Myocyte (in vitro differentiated cells): ENCODE measurements around the gene CNTNAP2. TPM values are rescaled to one million over a fixed set of nuclear protein-coding genes. Genes with fewer than 3 reads are reported as not detected.

Source experiments
- DNase-seq: peaks from one replicate; pipeline ENCODE4 v3.0.0-alpha.2; 2012; ENCODE audit warnings: low read depth
- total RNA-seq: library from RNA; depleted of rRNA; stranded (reverse); fragments of >200 nt; gene quantifications from 2 replicates; pipeline ENCODE4 v1.2.3, GENCODE V29; 2014

CNTNAP2 gene
- total RNA-seq, 1 donor from 2014 or later: not detected

DNA sequence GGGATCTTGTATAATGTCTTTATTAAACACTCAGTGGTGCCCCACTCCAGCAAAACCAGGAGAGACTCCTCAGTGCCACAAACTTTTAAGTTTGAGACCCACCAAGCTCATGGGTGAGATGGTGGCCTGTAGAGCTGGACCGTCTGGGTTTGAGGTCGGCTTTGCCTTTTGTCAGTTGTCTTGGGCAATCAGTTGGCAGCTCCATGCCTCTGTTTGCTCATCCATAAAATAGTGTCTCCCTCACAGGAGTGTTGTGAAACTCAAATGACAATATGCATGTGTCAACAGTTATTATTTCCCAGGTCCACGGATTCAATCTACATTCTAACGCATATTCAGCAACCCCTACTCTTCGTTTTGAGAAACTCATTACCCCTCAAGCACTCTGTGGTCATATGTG, 2106.1 kb downstream of the CNTNAP2 start:
- no peak for DNase-seq

DNA sequence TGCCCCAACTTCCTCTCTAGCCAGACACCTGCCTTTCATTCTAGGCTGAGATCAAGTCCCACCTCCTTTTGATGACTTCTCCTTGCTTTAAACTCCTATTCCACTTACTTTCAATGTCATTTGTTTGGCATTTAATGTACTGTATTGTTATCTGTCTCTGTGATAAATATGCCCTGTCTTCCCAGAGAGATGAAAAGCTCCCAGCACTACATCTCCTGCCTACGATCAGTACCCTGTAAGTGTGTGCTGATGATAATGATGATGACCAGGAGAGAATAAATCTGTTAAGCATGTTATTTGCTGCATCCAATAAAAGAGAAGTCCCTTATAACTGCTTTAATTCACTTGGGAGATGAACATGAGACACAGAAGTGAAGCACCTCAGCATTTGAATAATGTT, 2106.6 kb downstream of the CNTNAP2 start:
- DNase-seq: no peak

- DNase-seq: no peak
Measured at GRCh38 chr7:148223738-148224137, 2107.1 kb downstream of the CNTNAP2 start.

DNA sequence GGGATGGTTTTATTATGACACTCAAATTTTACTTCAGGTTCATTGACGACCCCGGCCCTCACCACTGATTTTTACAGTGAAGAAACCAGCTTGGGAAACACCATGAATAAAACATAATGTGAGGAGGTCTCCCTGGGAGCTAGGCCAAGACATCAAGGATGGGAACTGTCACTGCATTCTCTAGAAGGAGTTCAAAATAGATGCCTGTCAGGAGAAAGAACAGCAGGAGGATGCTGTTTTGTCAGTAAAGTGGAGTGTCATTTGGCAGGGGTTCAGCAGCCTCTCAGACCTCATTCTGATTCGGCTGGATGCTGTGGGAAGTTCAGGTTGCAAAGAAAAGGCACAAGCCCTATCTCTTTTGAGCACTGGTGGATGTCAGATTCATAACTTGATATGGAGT, 2113.7 kb downstream of the CNTNAP2 start:
- DNase-seq: no peak

- no peak for DNase-seq
Measured at GRCh38 chr7:148230883-148231282, 2114.3 kb downstream of the CNTNAP2 start.

- no peak for DNase-seq
Measured at GRCh38 chr7:148232784-148233183, 2116.2 kb downstream of the CNTNAP2 start.

DNA sequence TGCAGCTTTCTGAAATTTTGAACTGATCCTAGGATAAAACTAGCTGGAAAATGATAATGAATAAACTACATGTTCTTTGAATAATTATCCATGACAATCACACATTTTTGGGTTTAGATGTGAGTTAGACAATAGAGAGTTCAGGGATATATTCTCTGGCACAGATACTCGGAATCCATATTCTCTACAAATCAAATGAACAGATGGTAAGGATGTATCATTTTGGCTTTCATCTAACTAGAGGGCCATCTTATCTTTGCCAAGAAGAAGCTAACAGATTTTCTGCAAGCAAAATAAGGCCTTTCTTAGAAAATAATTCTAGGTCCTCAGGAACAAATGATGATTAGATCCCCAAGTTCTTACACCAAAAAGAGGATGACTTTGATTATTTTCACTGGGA, 2118.1 kb downstream of the CNTNAP2 start:
- no peak for DNase-seq

DNA sequence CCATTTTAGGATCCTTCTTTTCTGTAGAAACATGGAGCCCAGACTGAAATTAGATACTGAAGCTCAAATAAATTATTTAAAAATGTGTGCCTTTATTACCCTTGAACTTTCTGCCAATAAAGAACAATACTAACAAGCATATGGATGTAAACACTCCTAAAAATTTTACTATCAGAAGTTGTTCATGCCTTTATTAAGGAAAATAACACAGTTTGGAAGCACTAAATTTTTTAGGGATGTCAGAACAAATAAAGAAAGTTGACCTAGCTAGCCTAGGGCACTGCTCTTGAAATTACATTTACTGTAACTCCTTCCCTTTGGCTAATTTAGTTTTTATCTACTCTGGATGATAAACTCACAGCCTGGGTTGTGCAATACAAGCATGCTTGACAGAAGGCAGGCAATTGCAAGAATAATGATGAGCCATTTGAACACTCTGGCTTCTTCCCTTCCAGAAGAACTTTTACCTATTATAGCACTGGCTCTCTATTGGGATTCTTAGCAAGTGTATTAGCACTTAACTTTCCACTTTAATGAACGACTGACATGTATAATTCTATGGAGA, 2122.2 kb downstream of the CNTNAP2 start:
- no peak for DNase-seq

DNA sequence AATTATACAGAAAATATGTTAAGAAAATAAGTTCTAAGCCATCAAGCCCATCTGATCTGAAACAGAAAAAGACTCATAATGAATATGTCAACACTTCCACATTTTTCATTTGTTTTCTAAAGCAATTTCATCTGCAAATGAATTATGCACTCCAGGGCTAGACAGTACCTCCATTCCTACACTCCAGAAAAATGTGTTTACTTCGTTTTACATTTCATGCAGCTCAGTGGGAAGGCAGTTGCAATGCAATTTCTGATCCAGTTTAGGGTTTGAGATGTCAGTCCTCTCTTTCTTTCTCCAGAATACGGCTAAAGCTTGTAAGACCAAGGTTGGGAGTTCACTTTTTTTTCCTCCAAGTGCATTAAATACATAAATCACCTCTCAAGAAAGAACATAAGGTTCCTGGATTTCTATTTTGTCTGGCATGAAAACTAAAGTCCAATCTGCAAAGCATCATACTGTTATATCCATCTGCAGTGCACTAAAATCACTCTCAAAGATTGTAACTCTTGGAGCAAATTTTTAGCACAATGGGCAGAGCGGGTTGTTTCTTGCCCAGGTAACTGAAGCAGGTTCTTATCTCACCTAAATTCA, 2125.2 kb downstream of the CNTNAP2 start:
- DNase-seq: no peak

- peak; percentile 59 for DNase-seq
Measured at GRCh38 chr7:148242294-148242821, 2125.8 kb downstream of the CNTNAP2 start.

- no peak for DNase-seq
Measured at GRCh38 chr7:148245381-148245780, 2128.8 kb downstream of the CNTNAP2 start.

GRCh38 chr7:148253629-148254028, 2137.0 kb downstream of the CNTNAP2 start:
- DNase-seq: no peak

DNA sequence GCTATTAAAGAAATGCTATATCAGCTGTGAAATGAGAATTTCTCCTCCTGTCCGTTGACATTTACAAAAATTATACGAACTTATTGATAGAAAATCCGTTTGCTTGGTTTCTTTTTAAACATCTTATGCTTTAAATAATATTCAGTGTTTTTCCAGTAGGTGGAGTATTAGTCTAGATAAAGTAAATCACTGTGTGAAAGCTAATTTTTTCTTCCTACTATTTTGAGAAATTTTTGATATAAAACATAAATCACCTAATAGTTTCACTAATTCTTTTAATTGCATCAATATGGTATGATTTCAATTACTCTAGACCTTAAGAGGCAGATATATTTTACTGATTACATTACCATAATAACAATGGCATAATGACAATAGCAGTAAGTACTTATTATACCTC, 2138.7 kb downstream of the CNTNAP2 start:
- DNase-seq: no peak

DNA sequence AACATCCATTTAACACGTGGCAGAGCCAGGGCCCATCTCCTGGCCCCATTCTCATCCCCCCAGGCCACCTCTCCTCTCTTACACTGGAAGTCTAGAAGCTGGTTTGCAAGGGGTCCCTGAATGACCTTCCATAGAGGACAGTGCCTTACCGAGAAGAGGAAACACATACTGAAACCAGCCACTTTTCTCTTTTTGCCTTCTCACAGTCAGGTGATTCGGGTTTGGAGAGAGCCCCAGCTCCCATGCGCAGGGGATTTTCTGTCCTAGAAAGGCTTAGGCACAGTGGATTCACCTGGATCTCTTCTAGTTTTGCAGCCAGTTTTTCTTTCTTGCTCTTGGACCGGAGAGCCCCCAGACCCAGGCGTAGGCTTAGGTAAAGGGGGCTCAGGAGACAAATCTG, 2139.8 kb downstream of the CNTNAP2 start:
- DNase-seq: no peak

DNA sequence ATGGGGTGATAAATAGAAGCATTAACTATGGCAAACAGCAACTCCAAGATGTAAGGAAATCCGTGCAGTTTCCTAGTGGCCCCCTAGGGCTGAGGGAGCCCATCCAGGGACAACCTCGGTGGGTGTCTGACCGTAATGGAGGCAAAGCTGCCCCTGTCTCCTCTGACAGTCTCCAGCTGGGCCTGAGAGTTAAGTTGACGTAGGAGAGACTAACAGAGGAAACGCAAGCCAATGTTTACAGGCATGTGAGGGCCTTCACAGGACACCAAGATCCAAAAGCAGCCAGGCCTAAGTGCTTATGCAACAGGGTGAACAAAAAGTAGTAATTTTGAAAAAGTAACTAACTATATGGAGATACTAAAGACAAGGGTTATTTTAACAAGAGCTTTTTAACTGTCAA, 2144.0 kb downstream of the CNTNAP2 start:
- DNase-seq: no peak

DNA sequence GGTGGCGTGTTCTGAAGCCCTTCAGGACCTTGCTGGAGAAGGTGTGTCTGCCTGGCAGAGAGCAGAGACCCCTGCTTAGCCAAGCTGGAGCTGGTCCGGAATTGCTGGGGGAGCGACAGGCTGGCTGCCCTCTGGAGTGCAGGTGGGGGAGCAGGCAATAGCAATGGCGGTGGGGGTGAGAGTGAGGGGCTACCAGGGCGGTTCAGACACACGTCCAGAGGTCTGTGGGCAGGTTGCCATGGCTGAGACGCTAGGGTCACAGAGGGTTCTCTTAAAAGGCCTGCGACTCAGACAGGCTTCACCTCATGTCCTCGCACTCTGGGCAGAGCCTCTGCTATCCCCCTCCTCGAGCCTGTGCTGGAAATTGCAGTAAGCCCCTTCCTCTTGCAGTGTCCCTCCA, 2144.9 kb downstream of the CNTNAP2 start:
- DNase-seq: no peak

- DNase-seq: no peak
Measured at GRCh38 chr7:148261996-148262688, 2145.5 kb downstream of the CNTNAP2 start.

DNA sequence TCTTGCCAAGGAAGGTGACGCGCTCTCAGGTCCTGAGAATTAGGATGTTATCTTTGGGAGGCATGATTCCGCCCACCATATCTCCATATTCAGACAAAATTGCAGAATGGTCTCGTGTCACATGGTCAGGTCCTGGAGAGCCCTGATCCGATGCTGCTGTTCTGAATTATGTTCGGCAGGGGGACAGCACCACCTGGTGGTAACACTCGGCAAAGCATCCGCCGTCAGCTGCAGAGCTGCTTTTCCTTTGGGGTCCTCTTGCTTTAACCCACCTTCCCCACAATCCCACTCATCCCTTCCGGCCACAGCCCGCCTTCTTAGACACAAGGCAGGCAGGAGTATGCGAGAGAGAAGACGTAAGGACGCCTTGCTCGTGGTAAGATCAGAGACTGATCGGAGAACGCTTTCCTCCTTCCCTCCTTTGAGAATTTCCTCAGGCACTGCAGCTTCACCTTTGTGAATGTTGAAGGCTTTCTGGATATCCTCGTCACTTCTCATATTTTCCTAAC, 2146.2 kb downstream of the CNTNAP2 start:
- peak; percentile 52 for DNase-seq

- DNase-seq: peak; percentile 28
Measured at GRCh38 chr7:148264933-148265557, 2148.4 kb downstream of the CNTNAP2 start.

GRCh38 chr7:148265896-148266295, 2149.3 kb downstream of the CNTNAP2 start:
- DNase-seq: no peak

DNA sequence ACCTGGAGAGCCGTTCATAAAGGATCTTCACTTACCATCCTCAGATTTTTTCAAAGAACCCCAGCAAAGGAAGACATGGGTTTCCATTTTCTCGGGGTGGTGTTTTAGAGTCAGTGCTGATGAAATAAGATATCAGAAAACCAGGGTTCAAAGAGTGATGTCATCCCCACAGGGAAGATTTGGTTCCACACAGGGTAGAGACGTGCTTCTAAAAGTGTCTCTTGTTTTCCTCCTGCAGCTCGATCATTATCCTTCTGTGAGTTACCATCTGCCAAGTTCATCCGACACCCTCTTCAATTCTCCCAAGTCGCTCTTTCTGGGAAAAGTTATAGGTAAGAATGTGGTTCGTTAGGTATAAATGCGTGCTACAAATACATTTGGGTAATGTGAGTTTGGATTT, 2150.2 kb downstream of the CNTNAP2 start:
- DNase-seq: no peak

GRCh38 chr7:148270576-148270975, 2154.0 kb downstream of the CNTNAP2 start:
- DNase-seq: no peak
